Measurements from ENCODE around the gene NRXN3.

Gene NRXN3

DNA sequence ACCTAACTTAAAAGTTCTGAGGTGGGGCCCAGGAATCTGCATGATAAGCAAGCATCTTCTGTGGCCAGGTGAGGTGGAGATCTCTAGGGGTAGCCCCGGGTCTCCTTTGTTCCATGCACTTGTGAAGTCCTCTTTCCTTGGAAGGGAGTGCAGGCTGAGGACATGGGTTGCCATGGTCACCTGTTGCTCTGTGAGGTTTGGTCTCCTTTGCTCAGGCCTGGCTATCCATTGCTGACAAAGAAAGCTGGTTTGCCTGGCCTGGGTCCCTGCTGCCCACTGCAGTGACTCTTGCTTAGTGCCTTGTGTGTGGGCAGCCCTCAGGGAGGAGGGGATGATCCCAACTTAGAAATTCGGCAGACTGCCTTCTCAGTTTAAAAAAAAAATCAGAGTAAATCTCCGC, 11.1 kb downstream of the NRXN3 start:
- TF ChIP-seq SCRT2 (tag by site-specific recombination; IDR thresholded peaks at IDR 0.05) (peak; percentile 68), GFI1B (tag by site-specific recombination; IDR thresholded peaks at IDR 0.05) (no peak)
- H3K9me3 ChIP-seq (ENCODE audit: control insufficient read depth, insufficient read depth, low read depth, low read length): no peaks in the 10 kb centered on the region
- no peaks in the 10 kb centered on the region for H3K36me3 ChIP-seq (ENCODE audit: control insufficient read depth in 2 of 2, insufficient read depth in 1 of 2, low read length in 2 of 2)
- CTCF ChIA-PET: interaction anchor here (0.6 to 1.2 kb wide), 3 partner anchors 17 to 409 kb away, joined by 3 to 5 read pairs (median 3); no protein-coding TSS in a partner anchor
- H3K4me1 ChIP-seq (ENCODE audit: control insufficient read depth, insufficient read depth, low read length): no peaks in the 10 kb centered on the region
- no peak overlapping the region for H3K27ac ChIP-seq (ENCODE audit: extremely low read depth, low read depth, low read length)
- H3K4me3 ChIP-seq (ENCODE audit: low read depth, low read length): no peak overlapping the region
- POLR2A ChIA-PET: no interaction called here

DNA sequence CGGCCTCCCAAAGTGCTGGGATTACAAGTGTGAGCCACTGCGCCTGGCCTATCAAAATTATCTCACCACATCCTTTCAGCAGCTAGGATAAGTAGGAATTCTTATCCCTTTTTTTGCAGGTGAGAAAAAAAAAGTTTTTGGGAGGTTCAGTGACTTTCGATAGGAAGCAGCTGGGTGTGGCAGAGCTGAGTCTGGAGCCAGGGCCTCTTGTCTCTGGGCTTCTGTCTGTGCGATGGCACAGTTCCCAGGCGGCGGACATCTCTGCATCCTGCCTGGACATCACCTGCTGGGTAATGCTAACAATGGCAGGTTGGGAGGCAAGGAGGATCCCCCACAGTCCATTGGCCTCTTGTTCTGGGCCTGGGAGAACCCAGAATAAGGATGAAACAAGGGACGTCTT, 12.5 kb downstream of the NRXN3 start:
- ChIA-PET POLR2A (no interaction called here), CTCF (interaction anchor here (0.8 to 0.9 kb wide), 2 partner anchors 11 to 82 kb away, joined by 3 read pairs; no protein-coding TSS in a partner anchor)
- H3K4me1 ChIP-seq (ENCODE audit: control insufficient read depth, insufficient read depth, low read length): no peaks in the 10 kb centered on the region
- no peak overlapping the region for H3K27ac ChIP-seq (ENCODE audit: extremely low read depth, low read depth, low read length)
- H3K36me3 ChIP-seq (ENCODE audit: control insufficient read depth in 2 of 2, insufficient read depth in 1 of 2, low read length in 2 of 2): no peaks in the 10 kb centered on the region
- H3K9me3 ChIP-seq (ENCODE audit: control insufficient read depth, insufficient read depth, low read depth, low read length): no peaks in the 10 kb centered on the region
- TF ChIP-seq ZNF596 (tag by site-specific recombination; IDR thresholded peaks at IDR 0.05): no peak
- no peak overlapping the region for H3K4me3 ChIP-seq (ENCODE audit: low read depth, low read length)

DNA sequence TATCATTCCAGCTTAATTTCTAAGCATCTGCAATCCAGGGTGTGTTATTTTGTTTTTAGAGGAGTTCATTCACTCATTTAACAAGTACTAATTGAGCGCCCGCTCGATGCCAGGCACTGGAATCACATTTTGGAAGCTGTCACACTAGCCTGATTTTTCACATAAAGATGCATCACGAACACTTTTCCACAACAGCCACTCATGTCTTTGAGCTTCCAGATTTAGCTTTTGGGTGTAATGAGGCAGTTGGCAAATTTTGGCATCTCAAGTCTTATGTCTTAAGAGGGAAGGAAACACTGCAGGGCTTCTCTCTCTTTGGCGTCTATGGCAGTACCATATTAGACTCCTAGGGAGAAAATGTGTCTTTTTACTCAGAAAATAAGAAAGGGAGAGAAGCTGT, 14.0 kb downstream of the NRXN3 start:
- ChIA-PET POLR2A (no interaction called here), CTCF (interaction anchor here (0.6 kb wide), 1 partner anchor 68 kb away, joined by 3 read pairs; no protein-coding TSS in a partner anchor)
- no peak overlapping the region for H3K27ac ChIP-seq (ENCODE audit: extremely low read depth, low read depth, low read length)
- no peaks in the 10 kb centered on the region for H3K4me1 ChIP-seq (ENCODE audit: control insufficient read depth, insufficient read depth, low read length)
- TF ChIP-seq ZNF248 (tag by site-specific recombination; IDR thresholded peaks at IDR 0.05) (no peak), SCRT1 (tag by site-specific recombination; IDR thresholded peaks at IDR 0.05; ENCODE audit: borderline replicate concordance) (no peak), ZNF138 (tag by site-specific recombination; IDR thresholded peaks at IDR 0.05; ENCODE audit: borderline replicate concordance) (no peak), SP7 (tag by site-specific recombination; IDR thresholded peaks at IDR 0.05) (no peak), ZNF324 (tag by site-specific recombination; IDR thresholded peaks at IDR 0.05) (no peak), ZNF394 (tag by site-specific recombination; IDR thresholded peaks at IDR 0.05; ENCODE audit: borderline replicate concordance) (no peak)
- TF ChIP-seq, protein P1, sequence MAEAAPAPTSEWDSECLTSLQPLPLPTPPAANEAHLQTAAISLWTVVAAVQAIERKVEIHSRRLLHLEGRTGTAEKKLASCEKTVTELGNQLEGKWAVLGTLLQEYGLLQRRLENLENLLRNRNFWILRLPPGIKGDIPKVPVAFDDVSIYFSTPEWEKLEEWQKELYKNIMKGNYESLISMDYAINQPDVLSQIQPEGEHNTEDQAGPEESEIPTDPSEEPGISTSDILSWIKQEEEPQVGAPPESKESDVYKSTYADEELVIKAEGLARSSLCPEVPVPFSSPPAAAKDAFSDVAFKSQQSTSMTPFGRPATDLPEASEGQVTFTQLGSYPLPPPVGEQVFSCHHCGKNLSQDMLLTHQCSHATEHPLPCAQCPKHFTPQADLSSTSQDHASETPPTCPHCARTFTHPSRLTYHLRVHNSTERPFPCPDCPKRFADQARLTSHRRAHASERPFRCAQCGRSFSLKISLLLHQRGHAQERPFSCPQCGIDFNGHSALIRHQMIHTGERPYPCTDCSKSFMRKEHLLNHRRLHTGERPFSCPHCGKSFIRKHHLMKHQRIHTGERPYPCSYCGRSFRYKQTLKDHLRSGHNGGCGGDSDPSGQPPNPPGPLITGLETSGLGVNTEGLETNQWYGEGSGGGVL (tag by site-specific recombination; IDR thresholded peaks at IDR 0.05): no peak
- no peaks in the 10 kb centered on the region for H3K9me3 ChIP-seq (ENCODE audit: control insufficient read depth, insufficient read depth, low read depth, low read length)
- H3K36me3 ChIP-seq (ENCODE audit: control insufficient read depth in 2 of 2, insufficient read depth in 1 of 2, low read length in 2 of 2): no peaks in the 10 kb centered on the region
- H3K4me3 ChIP-seq (ENCODE audit: low read depth, low read length): no peak overlapping the region

DNA sequence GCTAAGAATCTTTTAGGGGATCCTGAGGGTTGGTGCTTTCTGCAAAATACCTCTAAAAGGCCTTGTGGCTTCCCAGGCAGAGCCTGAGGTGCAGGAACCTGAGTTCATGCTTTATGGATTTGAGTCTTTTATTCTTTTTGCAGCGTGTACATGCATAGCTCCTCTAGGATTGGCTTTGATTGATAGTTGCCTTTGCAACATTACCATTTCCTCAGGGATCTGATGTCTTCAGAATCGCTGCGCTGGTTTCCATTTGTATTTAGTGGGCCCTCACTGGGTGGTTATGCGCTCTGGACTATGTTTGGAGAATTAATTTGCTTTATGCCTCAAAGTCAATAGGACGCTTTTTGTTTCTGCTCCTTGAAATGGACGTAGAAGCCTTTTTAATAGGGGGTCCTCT, 16.1 kb downstream of the NRXN3 start:
- TF ChIP-seq ZNF140 (tag by site-specific recombination; IDR thresholded peaks at IDR 0.05) (no peak), ZBTB7A (tag by site-specific recombination; IDR thresholded peaks at IDR 0.05; ENCODE audit: low read depth) (no peak), ZNF629 (tag by site-specific recombination; IDR thresholded peaks at IDR 0.05) (no peak)
- TF ChIP-seq, protein P2, sequence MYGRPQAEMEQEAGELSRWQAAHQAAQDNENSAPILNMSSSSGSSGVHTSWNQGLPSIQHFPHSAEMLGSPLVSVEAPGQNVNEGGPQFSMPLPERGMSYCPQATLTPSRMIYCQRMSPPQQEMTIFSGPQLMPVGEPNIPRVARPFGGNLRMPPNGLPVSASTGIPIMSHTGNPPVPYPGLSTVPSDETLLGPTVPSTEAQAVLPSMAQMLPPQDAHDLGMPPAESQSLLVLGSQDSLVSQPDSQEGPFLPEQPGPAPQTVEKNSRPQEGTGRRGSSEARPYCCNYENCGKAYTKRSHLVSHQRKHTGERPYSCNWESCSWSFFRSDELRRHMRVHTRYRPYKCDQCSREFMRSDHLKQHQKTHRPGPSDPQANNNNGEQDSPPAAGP (tag by site-specific recombination; IDR thresholded peaks at IDR 0.05): no peak
- Histone ChIP-seq H3K36me3 (ENCODE audit: control insufficient read depth in 2 of 2, insufficient read depth in 1 of 2, low read length in 2 of 2) (no peaks in the 10 kb centered on the region), H3K9me3 (ENCODE audit: control insufficient read depth, insufficient read depth, low read depth, low read length) (no peaks in the 10 kb centered on the region), H3K27ac (ENCODE audit: extremely low read depth, low read depth, low read length) (no peak overlapping the region), H3K4me1 (ENCODE audit: control insufficient read depth, insufficient read depth, low read length) (no peaks in the 10 kb centered on the region), H3K4me3 (ENCODE audit: low read depth, low read length) (no peak overlapping the region)
- ChIA-PET CTCF (interaction anchor here (0.7 kb wide), 1 partner anchor 11 kb away, joined by 3 read pairs; no protein-coding TSS in a partner anchor), POLR2A (no interaction called here)
